Gastrocnemius medialis (tissue), 4 donors: ENCODE measurements around the gene RBM33. TPM values are rescaled to one million over a fixed set of nuclear protein-coding genes. Genes with fewer than 3 reads are reported as not detected.

Experiments used
- ATAC-seq, 2 donors: fragments of 150-250 bp; one replicate each; pipeline ENCODE4 v1.9.1; 2016
- DNase-seq, 2 donors: peaks; one replicate each; pipeline ENCODE4 v3.0.0-alpha.2; 2019
- H3K27ac ChIP-seq, 4 donors: fragments of 200-600 bp; sonication (generic); 1 replicate in 1 of 4; 2 replicates in 3 of 4; pipeline ENCODE4 v1.5.1; 2016 to 2018; ENCODE audit warnings: mild to moderate bottlenecking in 2 of 4, moderate library complexity in 1 of 4
- H3K27me3 ChIP-seq, 3 donors: fragments of 200-600 bp; sonication (generic) in 2 of 3; 1 replicate in 1 of 3; 2 replicates in 2 of 3; pipeline versions ENCODE4 v1.5.1 to v1.6.0; 2016 to 2019; ENCODE audit warnings: mild to moderate bottlenecking in 1 of 3, moderate library complexity in 1 of 3
- H3K36me3 ChIP-seq, 2 donors: fragments of 200-600 bp; sonication (generic) in 1 of 2; one replicate each; pipeline ENCODE4 v1.5.1; 2017 to 2018
- H3K4me1 ChIP-seq, 2 donors: fragments of 200-600 bp; sonication (generic) in 1 of 2; one replicate each; pipeline ENCODE4 v1.5.1; 2016 to 2017; ENCODE audit warnings: mild to moderate bottlenecking in 2 of 2
- H3K4me3 ChIP-seq, 4 donors: fragments of 200-600 bp; sonication (generic) in 3 of 4; 1 replicate in 1 of 4; 2 replicates in 3 of 4; pipeline ENCODE4 v1.5.1; 2016 to 2019; ENCODE audit warnings: mild to moderate bottlenecking in 2 of 4
- H3K9me3 ChIP-seq, 3 donors: fragments of 200-600 bp; sonication (generic) in 2 of 3; 1 replicate in 1 of 3; 2 replicates in 2 of 3; pipeline ENCODE4 v1.5.1; 2016 to 2019
- POLR2A ChIP-seq, 2 donors: fragments of 450-650 bp; IDR thresholded peaks; one replicate each; pipeline ENCODE4 v1.6.1; 2017; ENCODE audit warnings: antibody characterized with exemption in 2 of 2, mild to moderate bottlenecking in 2 of 2, moderate library complexity in 2 of 2
- in situ Hi-C, 4 donors: fragments of 200-750 bp; cut with MboI; loops; one replicate each; pipeline versions ENCODE4 v1.15.0 to v1.8.0; 2017; ENCODE audit warnings: low sequenced_read_pairs in 4 of 4
- intact Hi-C: fragments of 100-400 bp; cut with DNase I; formaldehyde crosslinking; loops from one replicate; pipeline ENCODE4 v1.15.1; 2023; ENCODE audit warnings: low total_unique reads
- total RNA-seq, 4 donors: library from RNA; depleted of rRNA; stranded (reverse); fragments of >200 nt; gene quantifications; one replicate each; pipeline versions ENCODE4 v1.1.0 to v1.2.3, GENCODE V29; 2016
- TF ChIP-seq, protein P1 (sequence below), 5 experiments: fragments of 450-650 bp in 3 of 5; fragments of 200-600 bp in 2 of 5; sonication (generic) in 2 of 5; IDR thresholded peaks in 4 of 5; conservative IDR thresholded peaks in 1 of 5; 1 replicate in 4 of 5; 2 replicates in 1 of 5; pipeline ENCODE4 v1.5.1; 2016 to 2019; ENCODE audit warnings: antibody characterized with exemption in 5 of 5, mild to moderate bottlenecking in 3 of 5, moderate library complexity in 3 of 5

The RBM33 gene
- total RNA-seq, 4 donors from 2014 or later, result 16.6 to 30.0 (median 28.1) TPM

DNA sequence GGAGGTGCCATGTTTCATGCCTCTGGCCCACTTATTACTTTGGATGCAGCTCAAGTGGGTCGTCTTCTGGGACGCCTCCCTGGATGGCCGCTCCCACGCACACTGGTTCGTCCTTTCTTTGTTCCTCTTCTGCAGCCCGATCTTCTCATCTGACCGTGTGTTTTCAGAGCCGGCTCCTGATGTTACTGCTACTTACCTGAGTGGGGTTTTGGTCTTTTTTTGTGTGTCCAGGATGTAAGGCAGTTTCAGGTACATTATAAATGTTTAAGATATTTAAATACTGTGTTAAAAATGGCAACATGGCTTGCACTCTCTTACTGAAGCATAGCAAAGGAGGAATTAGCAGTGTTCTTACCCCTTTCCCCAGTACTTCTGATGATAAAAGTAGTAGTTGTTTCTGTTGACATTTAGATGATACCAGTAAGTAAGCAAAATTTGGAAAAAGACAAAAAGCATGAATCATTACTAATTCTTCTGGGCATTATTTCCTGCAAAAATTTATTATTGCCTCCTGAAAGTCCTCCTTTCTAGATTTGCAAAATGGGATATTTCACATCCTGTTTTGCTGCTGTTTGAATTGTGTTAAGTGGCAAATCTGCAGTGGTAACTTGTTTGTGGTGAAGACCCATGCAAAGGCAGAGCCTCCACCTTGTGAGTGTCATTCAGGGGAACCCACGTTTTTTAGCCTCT is 108.4 kb downstream of the RBM33 start:
- Histone ChIP-seq H3K9me3 (no peaks in the 10 kb centered on the region), H3K4me3 (no peak overlapping the region), H3K36me3 (no peaks in the 10 kb centered on the region), H3K27me3 (no peaks in the 10 kb centered on the region), H3K27ac (no peak overlapping the region), H3K4me1 (peaks cover 59 to 64% of the 10 kb centered on the region in 2 donors)
- no peak for ATAC-seq
- intact Hi-C loops, result no loop called here
- DNase-seq, result no peak
- in situ Hi-C loops, result loop anchor here in 2 of 4 donors (10.0 to 25.0 kb wide), 2 partner anchors 148 to 816 kb away; no protein-coding TSS in a partner anchor
- TF ChIP-seq POLR2A (IDR thresholded peaks at IDR 0.05), result no peak
- TF ChIP-seq, protein P1, sequence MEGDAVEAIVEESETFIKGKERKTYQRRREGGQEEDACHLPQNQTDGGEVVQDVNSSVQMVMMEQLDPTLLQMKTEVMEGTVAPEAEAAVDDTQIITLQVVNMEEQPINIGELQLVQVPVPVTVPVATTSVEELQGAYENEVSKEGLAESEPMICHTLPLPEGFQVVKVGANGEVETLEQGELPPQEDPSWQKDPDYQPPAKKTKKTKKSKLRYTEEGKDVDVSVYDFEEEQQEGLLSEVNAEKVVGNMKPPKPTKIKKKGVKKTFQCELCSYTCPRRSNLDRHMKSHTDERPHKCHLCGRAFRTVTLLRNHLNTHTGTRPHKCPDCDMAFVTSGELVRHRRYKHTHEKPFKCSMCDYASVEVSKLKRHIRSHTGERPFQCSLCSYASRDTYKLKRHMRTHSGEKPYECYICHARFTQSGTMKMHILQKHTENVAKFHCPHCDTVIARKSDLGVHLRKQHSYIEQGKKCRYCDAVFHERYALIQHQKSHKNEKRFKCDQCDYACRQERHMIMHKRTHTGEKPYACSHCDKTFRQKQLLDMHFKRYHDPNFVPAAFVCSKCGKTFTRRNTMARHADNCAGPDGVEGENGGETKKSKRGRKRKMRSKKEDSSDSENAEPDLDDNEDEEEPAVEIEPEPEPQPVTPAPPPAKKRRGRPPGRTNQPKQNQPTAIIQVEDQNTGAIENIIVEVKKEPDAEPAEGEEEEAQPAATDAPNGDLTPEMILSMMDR (IDR thresholded peaks at IDR 0.05 in 4 of 5, conservative IDR thresholded peaks at IDR 0.05 in 1 of 5), result no peak

DNA sequence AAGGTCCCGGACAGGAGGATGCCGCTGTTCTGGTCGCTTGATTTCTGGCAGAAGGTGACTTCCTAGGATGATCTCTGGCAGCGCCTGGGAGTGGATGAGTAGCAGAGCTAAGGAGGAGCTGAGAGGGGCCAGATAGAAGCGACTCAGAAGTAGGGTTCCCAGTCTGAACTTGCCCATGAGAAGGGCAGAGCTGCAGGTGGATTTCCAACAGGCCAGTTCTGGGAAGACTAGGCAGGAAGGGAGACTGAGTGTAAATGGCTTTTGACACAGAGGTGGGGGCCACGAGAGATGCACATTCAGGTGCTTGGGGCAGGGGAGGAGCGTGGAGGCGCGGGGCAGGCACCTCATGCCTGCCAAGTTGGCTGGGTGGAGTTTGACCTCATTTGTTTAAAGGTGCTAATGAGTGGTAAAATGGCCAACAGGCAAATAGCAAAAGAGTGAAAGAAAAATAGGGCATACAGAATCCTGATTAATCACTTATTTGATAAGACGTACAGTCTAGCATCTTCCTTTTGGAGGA is 109.0 kb downstream of the RBM33 start:
- Histone ChIP-seq H3K36me3 (no peaks in the 10 kb centered on the region), H3K27ac (no peak overlapping the region), H3K27me3 (no peaks in the 10 kb centered on the region), H3K4me3 (no peak overlapping the region), H3K4me1 (peaks cover 58 to 62% of the 10 kb centered on the region in 2 donors), H3K9me3 (no peaks in the 10 kb centered on the region)
- TF ChIP-seq, protein P1 (IDR thresholded peaks at IDR 0.05 in 4 of 5, conservative IDR thresholded peaks at IDR 0.05 in 1 of 5), result no peak
- no peak for TF ChIP-seq POLR2A (IDR thresholded peaks at IDR 0.05)
- in situ Hi-C loops (loop anchor here in 2 of 4 donors (10.0 to 25.0 kb wide), 2 partner anchors 149 to 816 kb away; no protein-coding TSS in a partner anchor), intact Hi-C loops (no loop called here)
- ATAC-seq (no peak), DNase-seq (no peak)

DNA sequence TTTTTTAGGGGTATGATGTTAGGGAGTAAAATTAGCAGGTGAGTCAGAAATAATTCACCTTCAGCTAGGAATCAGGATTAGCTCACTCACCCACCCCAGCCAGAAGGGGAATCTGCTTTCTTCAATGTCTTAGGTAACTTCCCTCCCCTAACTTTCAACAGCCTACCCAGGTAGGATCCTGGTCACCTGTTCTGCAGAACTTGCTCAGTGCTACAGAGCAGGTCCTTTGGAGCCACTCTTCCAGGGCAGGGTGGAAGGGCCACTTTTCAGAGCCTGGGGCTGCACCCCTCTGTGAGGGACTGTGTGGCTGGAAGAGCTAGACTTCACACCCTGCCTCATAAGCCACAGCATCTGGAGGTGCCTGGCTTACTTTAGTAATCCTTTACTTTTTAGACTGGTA is 109.7 kb downstream of the RBM33 start:
- no peaks in the 10 kb centered on the region for H3K36me3 ChIP-seq
- ATAC-seq (peak in 1 of 2 donors; percentile 51), DNase-seq (no peak)
- in situ Hi-C loops, result loop anchor here in 2 of 4 donors (10.0 to 25.0 kb wide), 2 partner anchors 149 to 817 kb away; no protein-coding TSS in a partner anchor
- peaks cover 58 to 62% of the 10 kb centered on the region in 2 donors for H3K4me1 ChIP-seq
- no peaks in the 10 kb centered on the region for H3K27me3 ChIP-seq
- TF ChIP-seq POLR2A (IDR thresholded peaks at IDR 0.05), result no peak
- TF ChIP-seq, protein P1 (IDR thresholded peaks at IDR 0.05 in 4 of 5, conservative IDR thresholded peaks at IDR 0.05 in 1 of 5), result no peak
- no peak overlapping the region for H3K4me3 ChIP-seq
- H3K9me3 ChIP-seq, result no peaks in the 10 kb centered on the region
- intact Hi-C loops, result no loop called here
- peak overlapping the region in 1 of 4 donors; percentile 15 for H3K27ac ChIP-seq

DNA sequence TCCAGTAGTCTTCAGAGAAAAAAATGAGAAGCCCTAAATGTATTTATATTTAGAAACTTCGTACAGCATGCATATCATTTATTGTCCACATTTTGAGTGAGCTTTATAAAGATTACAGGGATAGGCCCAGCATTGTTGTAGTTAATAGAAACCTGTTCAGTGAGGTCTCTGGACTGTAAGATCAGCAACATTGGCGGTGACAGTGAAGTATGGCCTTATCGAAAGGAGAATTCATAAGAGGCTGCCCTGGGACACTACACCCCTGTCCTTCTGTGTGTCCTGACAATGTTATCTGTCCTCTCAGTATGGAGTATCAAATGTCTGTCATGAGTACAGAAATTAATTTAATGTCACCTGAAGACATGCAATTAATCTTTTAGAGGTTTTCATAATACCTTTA is 110.6 kb downstream of the RBM33 start:
- in situ Hi-C loops (loop anchor here in 2 of 4 donors (10.0 to 25.0 kb wide), 2 partner anchors 150 to 818 kb away; no protein-coding TSS in a partner anchor), intact Hi-C loops (no loop called here)
- Histone ChIP-seq H3K4me3 (no peak overlapping the region), H3K36me3 (no peaks in the 10 kb centered on the region), H3K27me3 (no peaks in the 10 kb centered on the region), H3K4me1 (peaks cover 57 to 59% of the 10 kb centered on the region in 2 donors), H3K27ac (peak overlapping the region in 1 of 4 donors; percentile 9), H3K9me3 (no peaks in the 10 kb centered on the region)
- TF ChIP-seq, protein P1 (IDR thresholded peaks at IDR 0.05 in 4 of 5, conservative IDR thresholded peaks at IDR 0.05 in 1 of 5), result no peak
- no peak for TF ChIP-seq POLR2A (IDR thresholded peaks at IDR 0.05)
- ATAC-seq (no peak), DNase-seq (no peak)
